Neuronal stem cell (in vitro differentiated cells): ENCODE results near the gene HES5.
A peak's percentile ranks its signal among the peaks of the same experiment; 100 is the strongest.

Source experiments
- DNase-seq: peaks from one replicate; pipeline ENCODE4 v3.0.0-alpha.2; 2013; ENCODE audit warnings: low spot score
- H2AFZ ChIP-seq: one replicate; pipeline ENCODE4 v1.6.1; 2013; ENCODE audit warnings: mild to moderate bottlenecking, low read length, inconsistent platforms
- H2AK5ac ChIP-seq: 2 replicates; pipeline ENCODE4 v1.6.1; 2013; ENCODE audit warnings: low read depth, mild to moderate bottlenecking, inconsistent platforms, low read length, moderate library complexity, mixed read lengths
- H2BK120ac ChIP-seq: 2 replicates; pipeline ENCODE4 v1.6.1; 2013; ENCODE audit warnings: low read depth, mild to moderate bottlenecking, inconsistent platforms, low read length, moderate library complexity, mixed read lengths
- H2BK12ac ChIP-seq: one replicate; pipeline ENCODE4 v1.6.1; 2013; ENCODE audit warnings: low read length, inconsistent platforms
- H2BK15ac ChIP-seq: 2 replicates; pipeline ENCODE4 v1.6.1; 2013; ENCODE audit warnings: mild to moderate bottlenecking, low read length, inconsistent platforms, mixed read lengths
- H2BK5ac ChIP-seq: one replicate; pipeline ENCODE4 v1.6.1; 2013; ENCODE audit warnings: inconsistent platforms, mild to moderate bottlenecking, low read length, moderate library complexity
- H3K14ac ChIP-seq: one replicate; pipeline ENCODE4 v1.6.1; 2013; ENCODE audit warnings: low read length, inconsistent platforms
- H3K18ac ChIP-seq: 2 replicates; pipeline ENCODE4 v1.6.1; 2013; ENCODE audit warnings: low read length, inconsistent platforms
- H3K23ac ChIP-seq: 2 replicates; pipeline ENCODE4 v1.6.1; 2013; ENCODE audit warnings: low read depth, mild to moderate bottlenecking, mixed read lengths, low read length, inconsistent platforms; ENCODE audit not compliant: poor library complexity
- H3K27ac ChIP-seq: replicated peaks from 3 replicates; pipeline ENCODE4 v1.5.1; 2013; ENCODE audit warnings: low read length, inconsistent platforms
- H3K27me3 ChIP-seq, 3 experiments: 2 replicates each; pipeline ENCODE4 v1.6.1; 2013; ENCODE audit warnings: low read length in 3 of 3, mild to moderate bottlenecking in 2 of 3, inconsistent platforms in 1 of 3, low read depth in 1 of 3, mixed read lengths in 1 of 3, moderate library complexity in 1 of 3; ENCODE audit not compliant: control insufficient read depth in 3 of 3, insufficient read depth in 3 of 3
- H3K36me3 ChIP-seq, 2 donors: replicated peaks in 1 of 2; 2 replicates each; pipeline ENCODE4 v1.6.1; 2013; ENCODE audit warnings: low read length in 2 of 2; ENCODE audit not compliant: control insufficient read depth in 2 of 2, insufficient read depth in 2 of 2
- H3K4ac ChIP-seq: 2 replicates; pipeline ENCODE4 v1.6.1; 2013; ENCODE audit warnings: inconsistent platforms, mild to moderate bottlenecking, low read length, moderate library complexity
- H3K4me1 ChIP-seq, 2 donors: 1 replicate in 1 of 2; 2 replicates in 1 of 2; pipeline ENCODE4 v1.6.1; 2013; ENCODE audit warnings: low read length in 2 of 2, low read depth in 1 of 2; ENCODE audit not compliant: control insufficient read depth in 2 of 2, insufficient read depth in 1 of 2
- H3K4me2 ChIP-seq: one replicate; pipeline ENCODE4 v1.6.1; 2013; ENCODE audit warnings: mild to moderate bottlenecking, low read length, inconsistent platforms; ENCODE audit not compliant: insufficient read depth, poor library complexity, severe bottlenecking
- H3K4me3 ChIP-seq, 2 donors: 2 replicates each; pipeline ENCODE4 v1.5.1; 2013; ENCODE audit warnings: low read length in 2 of 2, mild to moderate bottlenecking in 2 of 2, inconsistent platforms in 1 of 2, moderate library complexity in 1 of 2
- H3K79me1 ChIP-seq: one replicate; pipeline ENCODE4 v1.6.1; 2013; ENCODE audit warnings: low read depth, mild to moderate bottlenecking, inconsistent platforms, low read length, moderate library complexity
- H3K9ac ChIP-seq: one replicate; pipeline ENCODE4 v1.6.1; 2013; ENCODE audit warnings: mild to moderate bottlenecking, low read depth, low read length, inconsistent platforms; ENCODE audit not compliant: poor library complexity
- H3K9me3 ChIP-seq, 2 donors: replicated peaks in 1 of 2; 2 replicates each; pipeline versions ENCODE3 to v1.6.1; 2013; ENCODE audit warnings: low read length in 2 of 2, mild to moderate bottlenecking in 2 of 2, inconsistent platforms in 1 of 2, low read depth in 1 of 2, mixed read lengths in 1 of 2, moderate library complexity in 1 of 2; ENCODE audit not compliant: control insufficient read depth in 2 of 2, insufficient read depth in 1 of 2
- H4K8ac ChIP-seq: one replicate; pipeline ENCODE4 v1.6.1; 2013; ENCODE audit warnings: low read depth, mild to moderate bottlenecking, inconsistent platforms, low read length, moderate library complexity
- H4K91ac ChIP-seq: one replicate; pipeline ENCODE4 v1.6.1; 2013; ENCODE audit warnings: low read length, low read depth, mild to moderate bottlenecking, inconsistent platforms; ENCODE audit not compliant: poor library complexity
- WGBS, 2 donors: extraction: QIAGEN DNeasy Blood & Tissue Kit; methylation state at CpG; one replicate each; pipeline ENCODE4 v1.1.7; 2013; ENCODE audit warnings: missing lambda C conversion rate in 2 of 2, mixed read lengths in 1 of 2; ENCODE audit not compliant: insufficient read length in 2 of 2, insufficient replicate concordance in 1 of 2; ENCODE audit errors: extremely low coverage in 2 of 2; 5-methylcytosine and 5-hydroxymethylcytosine counted together

HES5 gene

DNA sequence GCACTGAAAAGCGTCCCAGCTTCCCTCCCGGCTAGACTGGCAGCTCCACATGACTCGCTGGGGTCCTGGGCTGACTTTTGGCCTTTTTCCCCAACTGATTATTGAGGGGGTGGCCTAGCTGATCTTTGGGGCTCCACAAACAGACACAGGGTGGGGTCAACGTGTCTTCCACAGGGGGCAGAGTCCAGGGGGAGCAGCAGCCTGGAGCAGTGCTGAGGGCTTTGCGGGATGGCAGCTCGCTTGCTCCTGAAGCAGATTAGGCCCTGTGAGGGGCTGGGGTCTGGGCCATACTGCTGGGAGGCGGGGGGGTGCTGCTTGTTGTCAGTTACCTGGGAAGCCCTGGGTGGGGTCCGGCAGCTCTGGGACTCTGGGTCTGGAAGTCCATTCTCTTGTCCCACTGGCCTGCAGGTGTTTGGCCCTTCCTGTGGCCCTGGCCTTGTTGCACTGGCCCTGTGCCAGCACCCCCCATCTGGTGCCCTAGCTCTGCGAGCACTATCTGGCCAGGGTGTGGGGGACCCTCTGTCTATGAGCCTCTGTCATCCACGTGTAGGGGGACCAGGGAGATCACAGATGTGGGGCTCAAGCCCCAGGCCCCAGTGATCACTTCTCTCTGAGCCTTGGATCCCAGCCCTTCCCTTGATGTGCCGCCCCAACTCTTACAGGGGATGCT, 12.3 kb upstream of the HES5 start:
- H2BK120ac ChIP-seq: peak overlapping the region; percentile 98
- H3K9me3 ChIP-seq: peaks cover 2 to 4% of the 10 kb centered on the region in 2 donors
- peak overlapping the region; percentile 99 for H4K91ac ChIP-seq
- H3K4me2 ChIP-seq: no peak overlapping the region
- peak overlapping the region; percentile 75 for H3K23ac ChIP-seq
- peak overlapping the region; percentile 99 for H3K4ac ChIP-seq
- H4K8ac ChIP-seq: no peak overlapping the region
- peak overlapping the region; percentile 10 for H3K27ac ChIP-seq
- peaks cover 0 to 20% (median 0%) of the 10 kb centered on the region in 3 experiments for H3K27me3 ChIP-seq
- H3K4me3 ChIP-seq: no peak overlapping the region
- H2BK15ac ChIP-seq: peak overlapping the region; percentile 96
- peak overlapping the region; percentile 100 for H2BK12ac ChIP-seq
- DNase-seq: no peak
- no peak overlapping the region for H2AFZ ChIP-seq
- no CpG with 5 or more reads among the region's 11 CpGs for WGBS, 2 donors
- H2BK5ac ChIP-seq: peak overlapping the region; percentile 100
- peak overlapping the region; percentile 100 for H3K18ac ChIP-seq
- peak overlapping the region; percentile 61 for H3K9ac ChIP-seq
- H3K36me3 ChIP-seq: no peaks in the 10 kb centered on the region
- peak overlapping the region; percentile 47 for H3K14ac ChIP-seq
- H3K79me1 ChIP-seq: peaks cover 18% of the 10 kb centered on the region
- peaks cover 55% of the 10 kb centered on the region in 2 donors for H3K4me1 ChIP-seq
- peak overlapping the region; percentile 100 for H2AK5ac ChIP-seq

DNA sequence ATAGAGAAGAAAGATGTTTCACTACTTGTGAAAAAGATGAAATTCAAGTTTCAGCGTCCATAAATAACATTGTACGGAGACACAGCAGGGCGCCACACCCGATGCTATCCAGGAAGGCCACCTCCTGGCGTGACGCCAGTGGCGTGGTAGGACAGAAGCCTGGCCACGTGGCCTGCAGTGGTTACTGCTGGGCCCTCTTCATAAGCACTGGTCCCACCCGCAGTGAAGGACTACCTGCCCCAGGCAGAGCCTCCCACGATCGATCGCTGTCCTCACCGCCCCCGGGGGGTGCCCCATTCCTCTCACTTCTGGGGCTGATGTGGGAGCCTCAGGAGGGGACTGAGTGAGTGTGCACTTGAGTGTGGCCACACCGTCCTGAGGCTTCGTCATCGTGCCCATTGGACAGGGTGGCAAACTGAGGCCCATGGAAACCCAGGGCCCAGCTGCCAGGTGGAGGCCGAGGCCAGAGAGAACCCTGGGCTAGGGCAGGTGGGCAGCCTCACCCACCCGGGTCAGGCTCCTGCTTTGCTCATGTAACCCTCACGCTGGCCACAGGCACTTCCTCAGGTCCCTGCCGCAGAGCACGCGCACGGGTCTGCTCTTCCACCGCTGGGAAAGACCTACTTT, 11.7 kb upstream of the HES5 start:
- no peak overlapping the region for H2AFZ ChIP-seq
- no peak overlapping the region for H4K8ac ChIP-seq
- peak overlapping the region; percentile 14 for H3K14ac ChIP-seq
- H3K27me3 ChIP-seq: peaks cover 0 to 26% (median 2%) of the 10 kb centered on the region in 3 experiments
- peak overlapping the region; percentile 10 for H3K27ac ChIP-seq
- H3K79me1 ChIP-seq: peaks cover 15% of the 10 kb centered on the region
- no peak for DNase-seq
- H3K9me3 ChIP-seq: peaks cover 4 to 5% of the 10 kb centered on the region in 2 donors
- H2AK5ac ChIP-seq: peak overlapping the region; percentile 100
- peak overlapping the region; percentile 98 for H2BK120ac ChIP-seq
- no peak overlapping the region for H3K4me2 ChIP-seq
- peak overlapping the region; percentile 61 for H3K9ac ChIP-seq
- H2BK5ac ChIP-seq: peak overlapping the region; percentile 100
- H3K4me1 ChIP-seq: peaks cover 49 to 56% of the 10 kb centered on the region in 2 donors
- WGBS, 2 donors: no CpG with 5 or more reads among the region's 25 CpGs
- H3K23ac ChIP-seq: peak overlapping the region; percentile 75
- H2BK12ac ChIP-seq: peak overlapping the region; percentile 100
- no peak overlapping the region for H3K4me3 ChIP-seq
- peak overlapping the region; percentile 100 for H3K18ac ChIP-seq
- H4K91ac ChIP-seq: peak overlapping the region; percentile 11
- H3K36me3 ChIP-seq: no peaks in the 10 kb centered on the region
- peak overlapping the region; percentile 96 for H2BK15ac ChIP-seq
- peak overlapping the region; percentile 56 for H3K4ac ChIP-seq

DNA sequence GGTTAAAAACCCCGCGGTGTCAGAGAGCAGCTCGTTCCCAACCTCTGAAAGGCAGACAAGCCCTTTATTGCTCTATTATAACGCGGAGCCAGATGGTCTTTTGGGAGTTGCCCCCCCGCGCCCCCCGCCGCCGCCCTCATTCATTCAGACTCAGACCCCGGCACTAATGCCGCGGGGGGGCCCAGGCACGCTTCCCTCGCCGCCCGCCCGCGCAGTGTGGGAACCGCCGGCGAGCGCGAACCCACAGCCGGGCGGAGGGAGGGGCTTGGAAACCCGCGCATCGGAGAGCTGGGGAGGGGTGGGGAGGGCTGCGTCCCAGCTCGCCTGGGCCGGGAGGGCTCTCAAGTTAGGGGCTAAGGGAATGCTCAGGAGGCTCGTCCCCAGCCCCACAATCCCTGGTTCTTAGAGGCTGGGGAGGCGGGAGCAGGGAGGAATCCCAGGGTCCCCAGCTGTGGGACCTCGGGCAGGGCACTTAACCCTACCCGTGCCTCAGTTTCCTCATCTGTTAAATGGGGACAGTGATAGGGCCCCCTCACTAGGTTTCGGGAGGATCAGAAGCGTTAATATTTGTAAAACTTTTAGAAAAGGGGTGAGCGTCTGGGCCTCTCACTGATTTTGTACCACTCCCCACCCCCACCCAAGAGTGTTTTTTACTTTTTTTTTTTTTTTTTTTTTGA, 10.9 kb upstream of the HES5 start:
- Histone ChIP-seq H3K9ac (no peak overlapping the region), H3K23ac (no peak overlapping the region), H2BK15ac (no peak overlapping the region), H3K79me1 (peaks cover 13% of the 10 kb centered on the region), H3K4me1 (peaks cover 45 to 59% of the 10 kb centered on the region in 2 donors), H3K36me3 (no peaks in the 10 kb centered on the region), H2AK5ac (peak overlapping the region; percentile 100), H3K4me2 (no peak overlapping the region), H3K4me3 (no peak overlapping the region), H3K14ac (no peak overlapping the region), H4K8ac (no peak overlapping the region), H3K27ac (peak overlapping the region; percentile 77), H3K9me3 (peaks cover 4 to 5% of the 10 kb centered on the region in 2 donors), H3K4ac (no peak overlapping the region), H2BK12ac (no peak overlapping the region), H4K91ac (no peak overlapping the region), H2AFZ (peak overlapping the region; percentile 42), H2BK5ac (peak overlapping the region; percentile 100), H3K18ac (peak overlapping the region; percentile 82), H2BK120ac (no peak overlapping the region), H3K27me3 (peaks cover 0 to 32% (median 2%) of the 10 kb centered on the region in 3 experiments)
- WGBS, 2 donors: no CpG with 5 or more reads among the region's 39 CpGs
- peak; percentile 87 for DNase-seq
